Measurements from ENCODE around the gene IMP4.

The IMP4 gene

GRCh38 chr2:130355578-130356431 is 13.1 kb downstream of the IMP4 start, which contains the start of gene PTPN18:
Gene PTPN18, plus strand, starts transcription at chr2:130356056. Its CDS starts 52 bp downstream, at chr2:130356108.
- Histone ChIP-seq H3K9ac (ENCODE audit: low read length) (peak within 1 kb of the TSS; percentile 66), H3K4me3 (ENCODE audit: insufficient read depth, low read length, poor library complexity, severe bottlenecking) (peak within 1 kb of the TSS; percentile 79), H3K9me3 (ENCODE audit: insufficient read depth, low read length) (no peaks in the 10 kb centered on the region), H3K27me3 (ENCODE audit: low read length) (no peaks in the 10 kb centered on the region), H4K20me1 (ENCODE audit: low read depth, low read length) (no peaks in the 10 kb centered on the region), H2AFZ (ENCODE audit: low read depth, low read length, severe bottlenecking) (peak within 1 kb of the TSS; percentile 98), H3K27ac (ENCODE audit: low read depth, low read length) (no peak within 1 kb of the TSS), H3K9me2 (replicated peaks; ENCODE audit: insufficient read depth, low read length) (no peaks in the 10 kb centered on the region), H3K4me2 (ENCODE audit: low read depth, low read length, poor library complexity, severe bottlenecking) (peak within 1 kb of the TSS; percentile 71), H3K79me2 (ENCODE audit: insufficient read depth, low read length) (no peaks in the 10 kb centered on the region), H3K36me3 (ENCODE audit: low read length) (no peaks in the 10 kb centered on the region), H3F3A (ENCODE audit: insufficient read depth) (peaks cover 25% of the 10 kb centered on the region)
- TF ChIP-seq CTCF (IDR thresholded peaks at IDR 0.05; ENCODE audit: insufficient read depth, low read length, poor library complexity, severe bottlenecking) (peak; percentile 11), EZH2phosphoT487 (conservative IDR thresholded peaks at IDR 0.05; ENCODE audit: low read length) (no peak)

GRCh38 chr2:130357864-130358263 is 15.2 kb downstream of the IMP4 start:
- no peaks in the 10 kb centered on the region for H3K9me3 ChIP-seq (ENCODE audit: insufficient read depth, low read length)
- H3K4me3 ChIP-seq (ENCODE audit: insufficient read depth, low read length, poor library complexity, severe bottlenecking) = no peak overlapping the region
- H4K20me1 ChIP-seq (ENCODE audit: low read depth, low read length) = no peaks in the 10 kb centered on the region
- H3K36me3 ChIP-seq (ENCODE audit: low read length) = no peaks in the 10 kb centered on the region
- no peaks in the 10 kb centered on the region for H3K79me2 ChIP-seq (ENCODE audit: insufficient read depth, low read length)
- no peaks in the 10 kb centered on the region for H3K9me2 ChIP-seq (replicated peaks; ENCODE audit: insufficient read depth, low read length)
- H3K27ac ChIP-seq (ENCODE audit: low read depth, low read length) = no peak overlapping the region
- no peak overlapping the region for H3K4me2 ChIP-seq (ENCODE audit: low read depth, low read length, poor library complexity, severe bottlenecking)
- TF ChIP-seq CTCF (IDR thresholded peaks at IDR 0.05; ENCODE audit: insufficient read depth, low read length, poor library complexity, severe bottlenecking) = no peak
- no peak for TF ChIP-seq EZH2phosphoT487 (conservative IDR thresholded peaks at IDR 0.05; ENCODE audit: low read length)
- peaks cover 20% of the 10 kb centered on the region for H3F3A ChIP-seq (ENCODE audit: insufficient read depth)
- no peaks in the 10 kb centered on the region for H3K27me3 ChIP-seq (ENCODE audit: low read length)
- H3K9ac ChIP-seq (ENCODE audit: low read length) = no peak overlapping the region
- no peak overlapping the region for H2AFZ ChIP-seq (ENCODE audit: low read depth, low read length, severe bottlenecking)

- H3K4me3 ChIP-seq (ENCODE audit: insufficient read depth, low read length, poor library complexity, severe bottlenecking) = no peak overlapping the region
- no peak overlapping the region for H3K27ac ChIP-seq (ENCODE audit: low read depth, low read length)
- no peaks in the 10 kb centered on the region for H3K27me3 ChIP-seq (ENCODE audit: low read length)
- no peak overlapping the region for H3K4me2 ChIP-seq (ENCODE audit: low read depth, low read length, poor library complexity, severe bottlenecking)
- H3K79me2 ChIP-seq (ENCODE audit: insufficient read depth, low read length) = no peaks in the 10 kb centered on the region
- no peaks in the 10 kb centered on the region for H3K9me2 ChIP-seq (replicated peaks; ENCODE audit: insufficient read depth, low read length)
- H4K20me1 ChIP-seq (ENCODE audit: low read depth, low read length) = no peaks in the 10 kb centered on the region
- no peaks in the 10 kb centered on the region for H3K9me3 ChIP-seq (ENCODE audit: insufficient read depth, low read length)
- no peak for TF ChIP-seq EZH2phosphoT487 (conservative IDR thresholded peaks at IDR 0.05; ENCODE audit: low read length)
- no peak for TF ChIP-seq CTCF (IDR thresholded peaks at IDR 0.05; ENCODE audit: insufficient read depth, low read length, poor library complexity, severe bottlenecking)
- no peaks in the 10 kb centered on the region for H3K36me3 ChIP-seq (ENCODE audit: low read length)
- H3K9ac ChIP-seq (ENCODE audit: low read length) = no peak overlapping the region
- peaks cover 15% of the 10 kb centered on the region for H3F3A ChIP-seq (ENCODE audit: insufficient read depth)
- no peak overlapping the region for H2AFZ ChIP-seq (ENCODE audit: low read depth, low read length, severe bottlenecking)
Measured at GRCh38 chr2:130358420-130359350, 16.0 kb downstream of the IMP4 start.

All from SU-DHL-6 (cell line).